Cardiac fibroblast (primary cell): ENCODE measurements around the gene PPP1CA.

Experiments
- DNase-seq, 2 donors: peaks; one replicate each; pipeline versions ENCODE4 v3.0.0 to v3.0.0-alpha.2; 2010; ENCODE audit warnings: low read depth in 2 of 2
- H3K4me3 ChIP-seq, 2 donors: replicated peaks in 1 of 2; 1 replicate in 1 of 2; 2 replicates in 1 of 2; pipeline ENCODE4 v1.5.1; 2011; ENCODE audit warnings: low read depth in 2 of 2, low read length in 2 of 2, mild to moderate bottlenecking in 2 of 2, moderate library complexity in 1 of 2
- TF ChIP-seq, protein P1 (sequence below): IDR thresholded peaks from one replicate; pipeline ENCODE4 v1.5.1; 2011; ENCODE audit warnings: low read depth, mild to moderate bottlenecking, low read length, inconsistent platforms

PPP1CA gene

DNA sequence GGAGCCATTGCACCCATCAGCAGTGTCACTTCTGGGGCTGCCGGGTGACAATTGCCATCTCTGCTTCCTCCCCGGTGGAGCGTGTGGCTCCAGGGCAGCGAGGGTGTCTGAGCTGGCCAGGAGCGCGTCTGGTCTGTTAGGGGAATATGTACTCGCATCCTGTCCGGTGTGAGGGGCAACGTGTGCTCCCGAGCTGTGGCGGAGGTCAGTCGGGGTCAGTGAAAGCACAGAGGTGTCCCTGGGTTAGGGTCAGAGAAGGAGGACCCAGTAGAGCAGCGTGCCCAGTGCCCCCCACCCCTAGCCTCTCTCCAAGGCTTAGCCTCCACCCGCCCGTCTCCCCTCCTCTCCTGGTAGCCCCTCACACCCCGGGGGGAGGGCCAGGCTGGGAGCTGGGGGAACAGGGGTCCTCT, 29.7 kb downstream of the PPP1CA start:
- DNase-seq = no peak
- TF ChIP-seq, protein P1, sequence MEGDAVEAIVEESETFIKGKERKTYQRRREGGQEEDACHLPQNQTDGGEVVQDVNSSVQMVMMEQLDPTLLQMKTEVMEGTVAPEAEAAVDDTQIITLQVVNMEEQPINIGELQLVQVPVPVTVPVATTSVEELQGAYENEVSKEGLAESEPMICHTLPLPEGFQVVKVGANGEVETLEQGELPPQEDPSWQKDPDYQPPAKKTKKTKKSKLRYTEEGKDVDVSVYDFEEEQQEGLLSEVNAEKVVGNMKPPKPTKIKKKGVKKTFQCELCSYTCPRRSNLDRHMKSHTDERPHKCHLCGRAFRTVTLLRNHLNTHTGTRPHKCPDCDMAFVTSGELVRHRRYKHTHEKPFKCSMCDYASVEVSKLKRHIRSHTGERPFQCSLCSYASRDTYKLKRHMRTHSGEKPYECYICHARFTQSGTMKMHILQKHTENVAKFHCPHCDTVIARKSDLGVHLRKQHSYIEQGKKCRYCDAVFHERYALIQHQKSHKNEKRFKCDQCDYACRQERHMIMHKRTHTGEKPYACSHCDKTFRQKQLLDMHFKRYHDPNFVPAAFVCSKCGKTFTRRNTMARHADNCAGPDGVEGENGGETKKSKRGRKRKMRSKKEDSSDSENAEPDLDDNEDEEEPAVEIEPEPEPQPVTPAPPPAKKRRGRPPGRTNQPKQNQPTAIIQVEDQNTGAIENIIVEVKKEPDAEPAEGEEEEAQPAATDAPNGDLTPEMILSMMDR = no peak
- peak overlapping the region; percentile 58 to 69 for H3K4me3 ChIP-seq

DNA sequence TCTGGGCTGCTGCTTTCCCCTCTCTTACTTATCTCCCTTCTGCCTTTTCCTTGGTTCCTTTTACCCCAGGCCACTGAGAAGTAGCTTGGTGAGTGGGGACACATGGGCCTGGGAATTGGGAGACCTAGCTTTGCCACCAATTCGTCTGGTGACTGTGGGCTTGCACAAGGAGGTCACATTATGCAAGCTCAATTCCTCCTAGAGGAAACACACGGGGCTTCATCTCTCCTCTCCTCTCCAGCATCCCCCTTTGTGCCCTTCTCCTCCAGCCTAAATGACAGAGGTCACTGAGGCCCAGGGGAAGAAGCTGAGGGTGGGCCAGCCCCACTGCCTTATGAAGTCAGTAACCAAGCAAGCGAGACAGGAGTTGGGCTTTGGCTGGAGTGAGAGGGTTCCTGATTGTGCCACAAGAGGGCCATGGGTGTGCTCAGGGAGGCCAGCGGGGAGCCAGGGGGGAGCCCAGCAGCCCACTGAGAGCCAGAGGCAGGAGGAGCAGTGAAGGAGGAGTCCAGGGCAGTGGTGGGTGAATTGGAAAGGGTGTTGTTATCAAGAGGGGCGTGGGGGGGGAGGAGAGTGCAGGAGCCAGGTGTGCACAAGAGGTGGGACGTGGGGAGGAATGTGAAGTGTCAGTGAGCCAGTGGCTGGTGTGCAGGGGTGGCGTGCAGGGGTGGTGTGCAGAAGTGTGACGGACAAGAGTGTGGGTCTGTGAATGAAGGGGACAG, 30.3 kb downstream of the PPP1CA start:
- peak overlapping the region; percentile 58 to 69 for H3K4me3 ChIP-seq
- peak; percentile 67 to 69 for DNase-seq
- TF ChIP-seq, protein P1 = peak; percentile 69

DNA sequence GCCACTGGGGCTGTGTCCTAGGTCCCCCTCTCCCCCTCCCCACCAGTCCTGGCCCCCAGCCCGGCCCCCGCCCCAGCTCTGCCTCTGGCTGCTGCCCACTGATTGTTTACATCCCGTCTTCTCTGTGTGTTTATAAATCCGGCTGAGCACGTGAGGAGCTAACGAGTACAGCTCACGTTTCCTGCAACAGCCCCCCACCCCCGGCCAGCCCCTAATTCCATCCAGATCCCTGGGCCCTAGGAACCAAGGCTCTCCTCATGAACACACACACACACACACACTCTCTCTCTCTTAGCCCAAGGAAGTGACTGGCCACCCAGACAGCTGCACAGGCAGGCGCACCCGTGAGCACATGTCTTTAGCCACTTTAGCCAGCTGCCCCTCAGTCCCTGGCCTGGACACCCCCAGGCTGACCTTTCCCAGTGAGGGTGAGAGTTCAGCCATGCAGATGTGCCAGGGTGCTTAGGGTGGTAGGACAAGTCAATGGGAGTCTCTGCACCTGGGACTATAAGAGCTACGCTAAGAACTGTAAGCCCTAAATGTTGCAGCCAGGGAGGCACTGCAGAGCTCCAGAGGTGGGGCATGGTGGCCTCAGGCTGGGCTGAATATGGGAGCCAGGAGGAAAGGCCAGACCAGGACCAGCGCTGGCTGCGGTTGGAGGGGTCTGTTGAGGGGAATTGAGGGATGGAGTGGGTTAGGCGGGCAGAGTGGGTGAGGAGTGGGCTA, 31.1 kb downstream of the PPP1CA start:
- peak overlapping the region in 1 of 2 donors; percentile 1 for H3K4me3 ChIP-seq
- TF ChIP-seq, protein P1 = no peak
- DNase-seq = peak; percentile 56 to 60

DNA sequence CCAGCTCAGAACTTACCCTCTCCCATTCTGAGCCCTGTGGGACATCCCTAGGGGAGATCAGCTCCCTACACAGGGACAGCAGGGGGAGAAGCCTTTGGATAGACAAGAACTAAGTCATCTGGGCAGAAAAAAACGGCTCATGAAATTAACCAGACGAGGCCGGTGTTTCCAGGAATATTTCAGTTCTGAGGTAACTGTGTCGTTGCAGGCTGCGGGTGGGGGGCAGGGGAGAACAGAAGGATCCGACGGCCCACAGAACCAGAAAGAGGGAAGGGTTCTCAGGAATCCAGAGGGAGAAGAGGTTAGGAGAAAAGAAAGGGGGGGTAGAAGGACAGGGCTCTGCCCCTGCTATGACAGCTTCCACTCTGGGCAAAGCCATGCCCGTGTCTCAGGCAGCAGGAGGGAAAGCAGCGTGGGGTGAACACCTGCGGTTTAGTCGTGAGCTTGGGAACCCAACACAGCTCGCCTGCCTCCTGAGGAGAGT, 31.8 kb downstream of the PPP1CA start:
- no peak overlapping the region for H3K4me3 ChIP-seq
- TF ChIP-seq, protein P1 = no peak
- peak in 1 of 2 donors; percentile 50 for DNase-seq

DNA sequence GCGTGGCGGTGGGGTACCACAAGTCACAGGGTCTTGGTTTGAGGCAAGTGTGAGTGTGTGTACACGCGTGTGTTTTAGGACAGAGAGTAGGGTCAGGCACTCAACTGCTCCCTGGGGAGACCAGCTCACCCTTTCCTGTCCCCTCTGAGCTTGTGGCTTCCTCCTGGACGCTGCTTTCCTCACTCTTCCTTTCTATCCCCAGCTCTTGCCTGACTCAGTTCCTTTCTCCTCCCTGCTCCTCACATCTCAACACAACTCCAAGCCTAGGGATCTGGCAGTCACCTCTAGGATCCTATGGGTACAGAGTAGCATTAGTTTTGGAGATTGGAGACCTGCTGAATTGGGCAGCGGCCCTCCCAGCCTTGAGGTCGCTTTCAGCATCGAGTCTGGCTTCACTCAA, 32.4 kb downstream of the PPP1CA start:
- TF ChIP-seq, protein P1 = no peak
- no peak overlapping the region for H3K4me3 ChIP-seq
- DNase-seq = no peak

DNA sequence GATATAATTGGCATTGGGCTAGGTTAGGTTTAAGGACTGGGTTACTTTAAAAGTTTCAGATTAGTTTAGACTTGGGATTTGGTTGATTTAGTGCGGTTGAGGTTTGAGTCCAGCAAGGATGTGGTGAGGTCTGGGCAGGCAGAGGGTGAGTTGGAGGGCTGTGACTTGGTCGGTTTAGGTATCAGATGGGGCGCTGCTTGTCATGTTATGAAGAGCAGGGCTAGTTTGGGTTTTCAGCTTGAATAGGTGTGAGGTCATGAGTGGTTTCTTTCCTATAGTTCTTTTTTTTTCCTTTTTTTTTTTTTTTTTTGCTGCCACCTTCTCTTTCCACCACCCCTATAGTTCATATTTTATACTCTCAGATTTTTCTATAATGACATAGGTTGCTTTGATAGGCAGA, 33.0 kb downstream of the PPP1CA start:
- TF ChIP-seq, protein P1 = no peak
- DNase-seq = no peak
- H3K4me3 ChIP-seq = no peak overlapping the region
